Posterior cingulate gyrus (tissue), 11 donors: ENCODE results near the gene MYOT.
"Not testable (repeated sequence)": the region's sequence is repeated elsewhere in the genome, so short reads cannot be mapped to it uniquely, and the experiment has no call there.

Experiments used
- DNase-seq, 10 donors: peaks; one replicate each; pipeline versions ENCODE4 v3.0.0 to v3.0.0-alpha.2; 2020 to 2021; ENCODE audit warnings: mixed read lengths in 3 of 10
- intact Hi-C: fragments of 100-400 bp; cut with DNase I; formaldehyde crosslinking; loops from one replicate; pipeline ENCODE4 v1.15.1; 2023

The MYOT gene

DNA sequence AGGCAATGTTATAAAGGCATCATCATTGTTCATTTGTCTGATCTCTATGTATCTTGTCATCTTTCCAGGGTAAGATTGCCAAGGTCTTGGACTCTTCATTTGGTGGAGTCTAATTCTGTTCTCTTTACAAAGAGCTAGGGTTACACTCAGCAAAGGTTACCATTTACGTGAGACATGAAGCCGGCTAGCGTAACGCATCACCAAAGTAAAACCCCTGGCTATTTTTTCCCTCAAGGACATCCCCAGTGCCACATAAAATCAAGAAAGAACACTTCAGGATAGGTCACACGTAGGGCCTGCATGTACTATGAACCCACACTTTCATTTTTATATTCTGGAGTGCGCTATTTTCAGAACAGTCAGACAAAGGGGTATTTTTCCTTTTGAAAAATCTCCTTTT is 20.0 kb upstream of the MYOT start:
- intact Hi-C loops: no loop called here
- no peak for DNase-seq

DNA sequence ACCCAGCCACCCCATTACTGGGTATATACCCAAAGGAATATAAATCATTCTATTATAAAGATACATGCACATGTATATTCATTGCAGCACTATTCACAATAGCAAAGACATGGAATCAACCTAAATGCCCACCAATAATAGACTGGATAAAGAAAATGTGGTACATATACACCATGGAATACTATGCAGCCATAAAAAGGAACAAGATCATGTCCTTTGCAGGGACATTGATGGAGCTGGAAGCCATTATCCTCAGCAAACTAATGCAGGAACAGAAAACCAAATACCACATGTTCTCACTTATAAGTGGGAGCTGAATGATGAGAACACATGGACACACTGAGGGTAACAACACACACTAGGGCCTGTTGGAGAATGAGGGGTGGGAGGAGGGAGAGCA is 14.5 kb upstream of the MYOT start:
- intact Hi-C loops, DNase-seq: not testable (repeated sequence)

DNA sequence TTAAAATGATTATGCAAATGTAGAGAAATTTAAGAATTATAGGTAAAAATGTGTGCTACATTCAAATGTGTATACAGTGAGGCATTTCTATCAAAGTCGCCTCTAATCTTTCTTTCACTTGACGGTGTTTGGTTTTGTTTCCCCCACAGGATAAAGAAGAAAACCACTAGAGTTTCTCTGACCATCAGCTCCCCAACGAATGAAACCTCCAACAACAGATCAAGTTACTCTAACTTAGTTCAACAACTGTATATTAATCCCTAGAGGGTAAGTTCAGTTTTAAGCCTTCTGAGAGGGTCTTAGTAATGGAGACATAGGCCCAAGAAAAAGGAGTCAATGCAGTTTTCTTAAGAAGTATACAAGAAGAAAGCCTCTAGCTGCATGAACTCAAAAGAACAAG is 11.5 kb upstream of the MYOT start:
- DNase-seq: no peak
- intact Hi-C loops: no loop called here

DNA sequence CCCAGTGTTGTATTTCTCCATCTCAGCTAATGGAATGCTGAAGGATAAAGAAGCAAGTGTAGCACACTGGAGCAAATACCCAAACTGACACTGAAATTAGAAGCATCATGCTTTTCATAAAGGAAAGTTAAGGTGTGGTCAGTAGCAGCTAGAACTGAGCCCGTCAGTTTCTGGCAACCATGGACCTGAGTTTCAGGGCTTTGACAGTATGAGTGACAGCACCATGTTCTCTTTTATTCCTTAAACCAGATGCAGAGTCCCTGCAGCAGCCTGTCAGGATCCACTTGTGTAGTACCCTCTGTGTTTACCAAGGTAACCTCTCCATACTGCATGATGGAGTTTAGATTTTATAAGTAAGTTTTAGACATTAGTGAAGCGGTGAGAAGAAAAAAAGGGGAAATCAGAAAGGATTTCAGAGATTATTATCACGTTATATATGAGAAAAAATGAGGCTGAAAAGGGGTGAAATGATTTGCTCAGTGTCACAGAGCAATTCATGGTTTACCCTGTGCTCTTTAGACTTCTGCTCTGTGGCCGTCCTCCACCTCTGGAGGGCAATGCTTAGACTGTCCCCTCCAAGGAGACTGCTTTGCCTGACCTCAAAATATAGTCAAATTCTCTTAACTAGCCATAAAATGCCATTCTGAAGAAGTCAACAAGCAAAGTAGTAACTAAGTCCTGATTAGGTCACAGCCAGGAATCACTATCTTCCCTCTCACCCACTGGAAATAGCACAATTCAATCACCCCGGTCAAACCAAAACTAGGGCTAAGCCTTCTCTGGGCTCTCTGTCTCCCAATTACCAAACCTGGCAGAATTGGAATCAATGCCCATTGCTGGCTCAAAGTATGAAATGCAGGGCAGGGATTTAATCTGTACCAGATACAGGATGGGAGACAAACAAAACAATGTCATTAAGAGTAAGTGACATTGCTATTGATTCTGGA is 10.5 kb upstream of the MYOT start:
- no peak for DNase-seq
- intact Hi-C loops: no loop called here

DNA sequence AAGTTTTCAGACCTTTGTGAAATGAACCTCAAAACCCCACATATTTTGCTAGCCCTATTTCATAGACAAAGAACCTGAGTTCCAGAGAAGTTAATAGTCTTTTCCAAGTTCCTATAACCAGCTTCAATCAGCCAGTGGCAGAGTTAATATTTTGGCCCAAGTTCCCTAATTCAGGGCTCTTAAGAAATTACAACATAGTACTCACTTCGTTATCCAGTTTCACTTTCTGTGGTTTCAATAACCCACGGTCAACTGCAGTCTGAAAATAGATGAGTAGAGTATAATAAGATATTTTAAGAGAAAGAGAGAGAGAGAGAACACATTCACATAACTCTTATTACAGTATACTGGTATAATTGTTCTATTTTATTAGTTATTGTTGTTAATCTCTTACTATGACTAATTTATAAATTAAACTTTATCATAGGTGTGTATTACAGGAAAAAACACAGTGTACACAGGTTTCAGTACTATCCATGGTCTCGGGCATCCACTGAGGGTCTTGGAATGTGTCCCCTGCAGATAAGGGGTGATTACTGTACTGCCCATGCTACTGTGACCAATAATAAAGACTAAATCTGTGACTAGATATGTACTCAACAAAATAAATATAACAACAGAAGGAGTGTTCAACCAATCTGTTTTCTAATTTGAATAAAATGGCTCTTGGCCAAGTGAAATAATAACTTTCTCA is 9.3 kb upstream of the MYOT start:
- DNase-seq: no peak
- intact Hi-C loops: no loop called here

DNA sequence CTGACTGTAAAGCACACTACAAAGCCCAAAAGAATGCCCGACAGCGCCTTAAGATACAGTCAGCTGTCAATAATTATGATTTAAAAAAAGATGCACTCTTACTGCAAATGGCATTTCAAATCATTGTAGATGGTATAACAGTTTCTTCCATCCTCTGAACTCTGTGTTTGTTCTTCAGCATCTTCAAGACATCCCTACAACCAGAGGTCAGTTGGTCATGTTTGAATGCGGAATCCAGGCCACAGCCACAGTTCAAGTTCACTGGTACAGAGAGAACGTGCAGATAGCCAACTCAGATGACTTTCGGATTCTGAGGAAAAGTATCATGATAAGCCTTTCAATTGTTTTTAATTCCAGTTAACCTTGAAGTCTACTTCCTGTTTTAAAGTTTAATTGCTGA is 8.7 kb upstream of the MYOT start:
- peak in 1 of 10 donors; percentile 38 for DNase-seq
- intact Hi-C loops: no loop called here

DNA sequence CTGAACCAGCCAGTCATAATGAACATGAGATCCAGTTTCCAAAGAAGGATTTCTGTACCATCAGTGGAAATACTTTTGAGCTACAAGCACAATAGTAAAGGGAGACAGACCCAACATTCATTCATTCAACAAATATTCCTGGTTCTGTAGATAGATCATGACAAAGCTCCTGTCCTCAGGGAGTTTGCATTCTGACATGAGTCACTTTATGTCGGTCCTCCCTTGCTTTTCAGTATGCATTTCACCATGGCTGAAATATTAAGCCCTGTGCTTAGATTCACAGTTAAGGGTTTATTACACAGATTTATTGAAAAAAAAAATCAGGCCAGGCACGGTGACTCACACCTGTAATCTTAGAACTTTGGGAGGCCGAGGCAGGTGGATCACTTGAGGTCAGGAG is 5.4 kb upstream of the MYOT start:
- intact Hi-C loops: no loop called here
- no peak for DNase-seq

DNA sequence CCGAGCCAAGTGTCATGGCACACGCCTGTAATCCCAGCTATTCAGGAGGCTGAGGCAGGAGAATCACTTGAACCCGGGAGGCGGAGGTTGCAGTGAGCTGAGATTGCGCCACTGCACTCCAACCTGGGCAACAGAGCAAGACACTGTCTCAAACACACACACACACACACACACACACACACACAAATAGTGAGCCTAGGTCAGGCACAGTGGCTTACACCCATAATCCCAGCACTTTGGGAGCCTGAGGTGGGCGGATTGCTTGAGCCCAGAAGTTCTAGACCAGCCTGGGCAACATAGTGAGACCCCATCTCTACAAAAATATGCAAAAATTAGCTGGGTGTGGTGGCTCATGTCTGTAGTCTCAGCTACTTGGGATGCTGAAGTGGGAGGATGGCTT is 4.0 kb upstream of the MYOT start:
- DNase-seq, intact Hi-C loops: not testable (repeated sequence)

DNA sequence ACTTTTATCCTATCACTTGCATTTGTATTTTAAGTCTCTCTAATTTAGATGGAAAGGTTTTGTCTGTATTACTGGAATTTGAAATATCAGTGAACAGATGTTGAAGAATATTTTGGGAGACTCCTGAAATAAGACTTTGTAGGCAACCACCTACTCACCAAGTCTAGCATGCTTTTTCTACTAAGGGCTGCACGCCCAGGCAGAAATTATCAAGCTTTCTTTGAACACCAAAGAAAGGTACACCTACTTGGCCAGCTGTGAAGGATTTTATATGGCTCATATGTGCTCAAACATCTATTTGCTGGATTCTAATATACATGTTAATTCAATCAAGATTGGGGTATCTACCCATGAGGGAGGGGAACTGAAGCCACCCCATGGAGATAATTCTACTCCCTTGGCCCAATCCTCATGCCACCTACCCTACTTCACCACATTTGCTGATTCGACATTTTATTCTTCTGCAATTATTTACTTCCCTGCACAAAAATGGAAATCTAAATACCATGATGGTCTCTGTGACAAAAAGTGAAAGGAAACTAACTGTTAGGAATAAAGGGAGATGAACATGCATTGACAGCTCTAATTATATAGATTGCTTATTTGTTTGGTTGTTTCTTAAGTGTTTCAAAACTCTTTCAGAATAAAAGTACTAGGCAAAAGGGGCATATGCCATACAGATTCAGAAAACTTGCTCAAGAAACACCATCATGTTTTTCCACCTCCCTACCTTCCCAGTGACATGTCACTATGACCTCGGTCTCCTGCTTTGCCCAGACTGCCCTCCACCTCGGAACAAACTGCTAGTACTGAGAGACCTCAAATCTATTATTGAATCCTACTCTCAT is 895 bp upstream of the MYOT start:
- intact Hi-C loops: no loop called here

DNA sequence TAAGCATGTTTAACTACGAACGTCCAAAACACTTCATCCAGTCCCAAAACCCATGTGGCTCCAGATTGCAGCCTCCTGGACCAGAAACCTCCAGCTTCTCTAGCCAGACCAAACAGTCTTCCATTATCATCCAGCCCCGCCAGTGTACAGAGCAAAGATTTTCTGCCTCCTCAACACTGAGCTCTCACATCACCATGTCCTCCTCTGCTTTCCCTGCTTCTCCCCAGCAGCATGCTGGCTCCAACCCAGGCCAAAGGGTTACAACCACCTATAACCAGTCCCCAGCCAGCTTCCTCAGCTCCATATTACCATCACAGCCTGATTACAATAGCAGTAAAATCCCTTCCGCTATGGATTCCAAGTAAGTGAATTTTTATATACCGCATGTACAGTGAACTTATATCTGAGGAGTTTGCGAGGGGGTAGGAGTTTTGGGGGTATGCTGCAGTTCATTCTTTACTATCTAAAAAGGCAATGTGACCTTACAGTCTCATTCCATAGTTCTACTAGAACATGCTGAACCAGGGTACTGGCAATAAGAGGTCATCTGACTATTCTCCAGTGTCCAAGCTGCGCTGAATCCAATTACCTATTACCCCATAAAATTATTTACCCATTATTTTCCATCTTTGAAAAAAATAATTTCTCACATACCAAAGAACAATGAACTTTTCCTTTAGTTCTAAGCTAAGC is 3.1 kb downstream of the MYOT start:
- intact Hi-C loops: no loop called here
- DNase-seq: no peak

More for the DNA sequence above, 895 bp upstream of the MYOT start:
- DNase-seq: no peak

DNA sequence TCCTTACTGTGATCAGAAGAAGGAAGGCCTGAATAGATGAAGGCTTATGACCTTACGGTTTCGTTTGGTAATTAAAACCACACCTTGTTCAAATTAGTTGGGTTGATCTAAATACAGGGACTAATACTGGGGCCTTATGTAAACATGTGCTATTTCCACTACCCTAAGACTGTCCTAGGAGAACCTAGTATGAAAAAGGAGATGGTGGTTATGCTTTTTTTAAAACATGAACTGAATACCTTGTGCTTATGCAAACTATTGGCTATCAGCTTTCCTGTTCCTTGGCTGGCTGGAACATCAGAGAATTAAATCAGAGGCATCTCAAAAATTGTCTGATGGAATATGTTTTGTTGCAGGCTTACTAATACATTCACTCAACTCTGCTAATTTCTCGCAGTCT is 3.9 kb downstream of the MYOT start:
- DNase-seq: no peak

DNA sequence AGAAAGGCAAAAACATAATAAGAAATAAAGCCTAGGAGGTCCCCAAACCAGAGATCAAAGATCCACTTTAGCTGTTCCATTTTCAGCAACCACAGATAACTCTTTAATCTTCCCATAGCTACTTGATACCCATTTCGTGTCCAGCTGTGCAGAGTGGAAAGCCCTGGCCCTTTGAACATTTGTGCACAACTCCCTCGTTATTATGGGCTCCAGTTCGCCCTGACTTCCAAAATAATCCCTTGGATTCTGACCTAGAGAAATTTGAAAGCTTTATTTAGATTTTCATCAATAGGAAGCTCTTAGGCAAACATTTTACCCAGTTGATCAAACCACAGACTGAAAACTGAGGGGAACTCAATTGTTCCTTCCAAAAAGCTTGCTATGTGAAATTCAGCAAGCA is 4.8 kb downstream of the MYOT start:
- intact Hi-C loops: no loop called here
- DNase-seq: no peak

More for the DNA sequence above, 3.9 kb downstream of the MYOT start:
- intact Hi-C loops: no loop called here

DNA sequence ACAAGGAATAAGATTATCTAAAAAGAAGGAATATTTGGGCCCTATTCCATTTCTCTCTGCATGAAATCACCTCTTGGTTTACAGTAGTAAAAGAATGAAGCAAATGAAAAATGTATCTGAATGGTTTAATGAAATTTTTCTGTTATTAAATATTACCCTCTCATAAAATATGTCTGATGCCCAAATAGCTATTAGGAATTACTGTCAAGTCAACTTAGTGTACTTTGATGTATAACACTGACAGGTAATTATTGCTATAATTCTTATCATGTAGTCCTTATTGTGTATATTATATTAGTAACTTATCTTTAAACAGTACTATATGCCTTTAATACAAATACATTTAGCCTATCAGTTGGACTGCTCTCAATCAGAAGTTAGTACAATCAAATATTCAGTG is 8.4 kb downstream of the MYOT start:
- no peak for DNase-seq
- intact Hi-C loops: no loop called here

DNA sequence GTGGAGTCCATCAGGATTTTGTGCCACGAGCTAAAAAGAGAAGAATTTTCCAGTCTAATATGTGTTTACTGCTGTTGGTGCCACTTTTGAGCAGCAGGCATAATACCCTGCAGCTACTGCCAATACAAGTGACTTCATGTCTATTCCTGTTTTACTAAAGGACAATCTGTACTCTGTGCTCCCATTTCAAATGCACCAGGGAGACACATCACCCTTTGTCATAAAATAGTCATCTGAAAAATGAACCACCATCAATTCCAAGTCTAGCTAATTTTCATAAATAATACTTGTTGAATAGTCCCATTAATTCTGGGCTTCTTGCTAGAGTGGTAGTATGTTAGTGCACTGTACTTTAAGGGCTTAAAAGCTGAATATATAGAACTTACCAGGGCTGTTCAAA is 12.7 kb downstream of the MYOT start:
- intact Hi-C loops: loop anchor here (10.0 kb wide), 1 partner anchor 126 kb away; the partner anchor contains the start of gene HNRNPA0
- DNase-seq: no peak

DNA sequence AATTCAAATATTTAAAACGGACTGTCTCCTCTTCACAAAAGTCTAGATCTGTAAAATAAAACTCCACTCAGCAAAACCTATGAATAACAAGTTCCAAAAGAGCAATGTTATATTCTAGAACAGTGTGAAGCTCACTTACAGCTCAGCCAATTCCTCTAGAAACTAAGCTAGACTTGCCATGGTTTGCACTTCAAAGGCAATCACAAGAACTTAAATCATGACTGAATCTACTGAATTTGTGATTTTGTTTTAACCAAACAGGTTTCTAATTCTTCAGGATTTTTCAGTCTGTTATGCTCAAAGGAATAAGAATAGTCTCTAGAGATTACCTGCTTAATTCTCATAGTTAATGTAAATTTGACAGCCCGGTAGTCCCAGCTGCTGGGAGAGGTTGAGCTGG is 20.2 kb downstream of the MYOT start:
- intact Hi-C loops: loop anchor here (10.0 kb wide), 1 partner anchor 133 kb away; the partner anchor contains the start of gene HNRNPA0
- DNase-seq: no peak

DNA sequence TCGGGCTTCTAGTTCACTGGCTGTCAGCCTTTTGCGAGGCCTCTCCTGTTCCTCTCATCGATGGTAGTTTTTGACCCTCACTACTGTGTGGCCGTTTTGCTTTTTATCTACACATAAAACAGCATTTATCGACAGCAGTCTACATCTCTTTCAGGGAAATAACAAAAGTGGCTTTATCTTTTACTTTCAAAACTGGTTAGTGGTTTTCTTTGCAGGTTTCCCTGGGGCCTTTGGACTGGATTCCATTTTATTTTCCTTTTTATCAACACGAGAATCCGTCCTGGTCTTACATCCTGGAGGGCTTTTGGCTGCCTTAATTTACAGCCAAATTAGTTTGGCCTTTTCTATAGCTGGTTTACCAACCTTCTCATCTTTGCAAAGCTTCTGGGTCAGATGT is 20.8 kb downstream of the MYOT start:
- no peak for DNase-seq
- intact Hi-C loops: loop anchor here (10.0 kb wide), 1 partner anchor 134 kb away; the partner anchor contains the start of gene HNRNPA0

DNA sequence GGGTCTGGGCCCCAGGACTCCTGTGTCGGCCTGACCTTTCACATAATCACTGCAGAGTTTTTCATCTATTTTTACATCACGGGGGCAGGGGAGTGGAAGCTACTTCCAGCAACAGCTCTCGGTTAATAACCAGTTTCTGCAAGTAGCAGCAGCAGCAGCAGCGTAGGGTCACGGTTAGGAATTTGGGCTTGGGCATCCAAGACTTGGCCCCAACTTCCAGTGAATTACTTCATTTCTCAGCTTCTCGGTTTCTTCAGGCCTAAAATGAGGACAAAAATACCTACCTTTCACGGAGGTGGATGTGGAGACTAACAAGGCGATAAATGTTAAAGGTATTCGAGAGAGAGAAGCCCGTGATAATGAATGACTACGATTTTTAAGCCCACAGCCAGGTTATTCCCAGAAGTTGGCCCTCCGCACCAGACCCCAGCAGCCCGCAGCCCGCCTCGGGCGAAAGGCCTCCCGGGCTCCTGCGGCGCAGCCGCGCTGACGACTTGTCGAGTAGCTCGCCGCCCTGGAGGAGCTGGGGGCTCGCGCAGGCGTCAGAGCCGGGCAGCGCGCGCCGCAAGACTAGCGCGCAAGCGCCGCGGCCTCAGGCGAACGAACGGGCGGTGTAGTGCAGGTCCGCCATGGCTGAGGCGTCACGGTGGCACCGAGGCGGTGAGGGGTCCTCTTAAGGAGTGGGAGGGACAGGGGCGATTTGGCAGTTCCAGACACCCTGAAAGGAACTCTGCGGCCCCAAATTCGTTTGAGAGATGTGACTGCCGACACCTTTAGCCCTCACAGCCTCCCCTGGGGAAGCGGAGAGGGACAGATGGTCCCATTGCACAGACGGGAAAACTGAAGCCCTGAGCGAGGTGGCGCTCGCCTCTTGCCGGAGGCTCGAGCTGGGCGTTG is 21.5 kb downstream of the MYOT start, which contains the start of gene PKD2L2:
Gene PKD2L2 (plus strand): TSS at position 595 of the 897 bp plus-strand sequence. CDS start 35 bp downstream, at position 630.
- DNase-seq: peak; percentile 64 to 98 (median 82)
- intact Hi-C loops: loop anchor here (10.0 kb wide), 1 partner anchor 134 kb away; the partner anchor contains the start of gene HNRNPA0

DNA sequence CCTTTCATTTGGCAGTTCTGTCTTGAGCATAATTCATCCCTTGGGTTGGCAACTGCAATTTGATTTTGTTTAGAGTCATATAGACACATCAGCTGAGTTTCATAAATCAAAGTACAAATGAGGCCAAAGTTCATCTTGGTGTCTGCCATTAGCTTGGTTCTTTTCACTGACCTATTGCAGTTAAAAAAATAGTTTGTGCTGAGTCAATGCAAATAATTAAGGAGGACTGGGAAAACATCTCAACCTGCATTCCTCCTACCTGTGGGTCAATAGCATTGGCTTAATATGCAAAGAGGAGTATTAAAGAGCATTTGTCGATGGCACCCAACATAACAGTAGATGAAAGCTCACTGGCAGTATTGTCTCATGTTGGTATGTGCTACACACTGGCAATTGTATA is 23.2 kb downstream of the MYOT start:
- DNase-seq: no peak
- intact Hi-C loops: no loop called here

DNA sequence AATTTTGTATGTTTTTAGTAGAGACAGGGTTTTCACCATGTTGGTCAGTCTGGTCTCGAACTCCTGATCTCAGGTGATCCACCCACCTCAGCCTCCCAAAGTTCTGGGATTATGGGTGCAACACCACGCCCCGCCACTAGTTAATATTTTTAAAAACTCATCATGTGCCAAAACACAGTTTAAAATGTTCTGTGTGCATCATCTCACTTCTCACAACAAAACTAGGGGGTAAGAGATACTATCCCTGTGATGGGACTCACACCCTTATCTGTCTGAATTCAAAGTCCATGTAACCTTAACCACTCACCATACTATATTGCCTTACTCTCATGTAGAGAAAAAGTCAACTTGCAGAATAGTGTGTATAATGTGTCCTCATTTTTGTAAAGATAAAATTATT is 24.2 kb downstream of the MYOT start:
- DNase-seq: no peak
- intact Hi-C loops: no loop called here
